HG02840 (cell line): ENCODE data around the gene AKAP9.
"Not testable (repeated sequence)": the region's sequence is repeated elsewhere in the genome, so short reads cannot be mapped to it uniquely, and the experiment has no call there.

Experiments
- ATAC-seq: cut with Tn5 transposase; IDR thresholded peaks from one replicate; pipeline ENCODE4 v1.9.1; 2021; ENCODE audit warnings: mild to moderate bottlenecking, moderate library complexity, moderate number of reproducible peaks; ENCODE audit not compliant: unreplicated experiment, low FRiP score

The AKAP9 gene

DNA sequence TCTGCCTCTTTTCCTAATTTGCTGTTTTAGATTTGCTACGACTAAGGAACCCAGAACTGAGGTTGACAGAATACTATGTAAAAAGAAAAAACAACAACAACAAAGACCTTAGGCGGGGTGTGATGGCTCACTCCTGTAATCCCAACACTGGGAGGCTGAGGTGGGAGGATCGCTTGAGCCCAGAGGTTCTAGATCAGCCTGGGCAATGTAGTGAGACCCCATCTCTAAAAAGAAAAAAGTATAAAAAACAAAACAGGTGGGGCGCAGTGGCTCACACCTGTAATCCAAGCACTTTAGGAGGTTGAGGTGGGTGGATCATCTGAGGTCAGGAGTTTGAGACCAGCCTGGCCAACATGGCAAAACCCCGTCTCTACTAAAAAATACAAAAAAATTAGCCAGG, 4.3 kb downstream of the AKAP9 start:
- not testable (repeated sequence) for ATAC-seq

DNA sequence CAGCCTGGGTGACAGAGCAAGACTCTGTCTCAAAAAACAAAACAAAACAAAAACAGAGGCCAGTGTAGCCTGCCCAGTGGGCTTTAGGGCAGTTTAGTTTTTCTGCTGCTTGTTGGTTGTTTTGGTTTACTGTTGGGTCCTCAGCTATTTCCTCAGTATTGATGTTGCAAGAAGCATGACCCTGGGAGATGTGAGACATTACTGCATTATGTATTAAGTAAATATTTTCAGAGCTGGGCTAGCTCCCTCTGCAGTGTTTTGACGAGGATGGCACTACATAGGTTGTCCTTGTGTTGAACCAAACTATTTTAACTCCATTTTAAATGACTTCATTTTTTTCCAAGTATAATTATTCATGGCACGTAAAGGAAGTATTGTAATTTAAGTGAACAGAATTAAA, 4.8 kb downstream of the AKAP9 start:
- ATAC-seq, result no peak

GRCh38 chr7:91946549-91946948, 5.9 kb downstream of the AKAP9 start:
- ATAC-seq, result no peak

DNA sequence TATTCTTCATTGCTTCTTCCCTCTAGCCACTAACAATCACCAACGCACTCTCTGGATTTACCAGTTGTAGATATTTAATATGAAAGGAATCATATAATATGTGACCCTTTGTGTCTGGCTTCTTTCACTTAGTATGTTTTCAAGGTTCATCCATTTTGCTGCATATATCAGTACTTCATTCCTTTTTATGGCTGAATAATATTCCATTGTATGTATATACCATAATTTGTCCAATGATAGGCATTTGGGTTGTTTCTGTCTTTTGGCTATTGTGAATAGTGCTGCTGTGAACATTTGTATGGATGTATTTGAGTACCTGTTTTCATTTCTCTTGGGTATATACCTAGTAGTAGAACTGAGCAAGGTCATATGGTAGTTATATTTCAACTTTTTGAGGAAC, 7.3 kb downstream of the AKAP9 start:
- ATAC-seq, result no peak

- no peak for ATAC-seq
These were observed 8.8 kb downstream of the AKAP9 start for GRCh38 chr7:91949221-91950009.

GRCh38 chr7:91953618-91954017, 13.0 kb downstream of the AKAP9 start:
- ATAC-seq, result no peak

- ATAC-seq, result not testable (repeated sequence)
These were observed 15.8 kb downstream of the AKAP9 start for GRCh38 chr7:91956464-91956863.

- no peak for ATAC-seq
These were observed 16.6 kb downstream of the AKAP9 start for GRCh38 chr7:91957232-91957631.

- no peak for ATAC-seq
These were observed 17.2 kb downstream of the AKAP9 start for GRCh38 chr7:91957823-91958222.

DNA sequence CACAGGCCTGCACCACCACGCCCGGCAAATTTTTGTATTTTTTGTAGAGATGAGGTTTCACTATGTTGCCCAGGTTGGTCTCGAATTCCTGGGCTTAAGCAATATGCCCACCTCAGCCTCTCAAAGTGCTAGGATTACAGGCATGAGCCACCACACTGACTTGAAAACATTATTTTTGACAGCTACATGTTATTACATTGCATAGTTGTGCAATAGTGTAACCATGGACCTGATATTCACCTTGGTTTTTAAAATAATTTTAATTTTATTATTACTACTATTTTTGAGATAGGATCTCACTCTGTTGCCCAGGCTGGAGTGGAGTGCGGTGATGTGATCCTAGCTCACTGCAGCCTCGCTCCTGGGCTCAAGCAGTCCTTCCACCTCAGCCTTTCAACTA, 18.4 kb downstream of the AKAP9 start:
- no peak for ATAC-seq

DNA sequence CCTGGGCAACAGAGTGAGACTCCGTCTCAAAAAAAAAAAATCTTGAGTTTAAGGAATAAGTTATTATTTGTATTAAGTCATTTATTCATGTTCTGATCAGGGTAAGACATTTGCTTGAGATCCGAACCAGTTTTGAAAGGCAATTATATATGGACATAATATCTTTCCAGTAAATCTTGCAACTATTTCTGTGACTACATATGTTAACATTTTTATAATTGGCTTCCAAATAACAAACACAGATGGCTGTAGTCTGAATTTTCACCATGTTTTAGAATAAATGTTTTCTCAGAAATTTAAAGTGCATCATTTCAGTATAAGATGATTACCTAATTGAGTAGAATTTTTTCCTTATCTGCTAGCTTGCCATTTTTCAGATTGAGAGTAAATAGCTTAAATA, 21.2 kb downstream of the AKAP9 start:
- ATAC-seq, result no peak

GRCh38 chr7:91962419-91962818, 21.8 kb downstream of the AKAP9 start:
- no peak for ATAC-seq

GRCh38 chr7:91967513-91967912, 26.9 kb downstream of the AKAP9 start:
- ATAC-seq, result not testable (repeated sequence)

GRCh38 chr7:91973639-91974038, 33.0 kb downstream of the AKAP9 start:
- ATAC-seq, result no peak

GRCh38 chr7:91974066-91974465, 33.4 kb downstream of the AKAP9 start:
- no peak for ATAC-seq

DNA sequence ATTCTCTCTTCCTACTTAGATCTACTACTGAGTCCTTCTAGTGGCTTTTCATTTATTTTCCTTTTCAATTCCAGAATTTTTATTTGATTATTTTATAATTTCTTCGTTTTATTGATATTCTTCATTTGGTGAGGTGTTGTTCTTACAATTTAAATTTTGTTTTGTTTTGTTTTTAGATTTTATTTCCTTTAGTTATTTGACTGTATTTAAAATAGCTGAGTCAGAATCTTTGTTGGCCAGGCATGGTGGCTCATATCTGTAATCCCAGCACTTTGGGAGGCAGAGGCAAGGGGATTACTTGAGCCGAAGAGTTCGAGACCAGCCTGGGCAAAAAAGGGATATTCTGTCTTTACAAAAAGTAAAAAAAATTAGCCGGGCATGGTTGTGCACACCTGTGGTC, 36.1 kb downstream of the AKAP9 start:
- no peak for ATAC-seq

DNA sequence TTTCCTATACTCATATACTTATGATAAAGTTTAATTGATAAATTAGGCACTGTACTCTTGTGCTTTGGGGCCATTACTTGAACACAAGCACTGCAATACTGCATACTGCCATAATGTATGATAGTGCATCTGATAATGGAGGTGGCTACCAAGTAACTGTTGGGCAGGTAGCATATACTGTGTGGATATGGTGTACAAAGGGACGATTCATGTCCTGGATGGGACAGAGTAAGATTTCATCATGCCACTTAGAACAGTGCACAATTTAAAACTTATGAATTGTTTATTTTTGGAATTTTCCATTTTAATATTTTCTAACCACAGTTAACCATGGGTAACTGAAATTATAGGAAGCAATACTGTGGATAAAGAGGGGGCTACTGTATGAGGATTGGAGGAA, 38.9 kb downstream of the AKAP9 start:
- ATAC-seq, result no peak

DNA sequence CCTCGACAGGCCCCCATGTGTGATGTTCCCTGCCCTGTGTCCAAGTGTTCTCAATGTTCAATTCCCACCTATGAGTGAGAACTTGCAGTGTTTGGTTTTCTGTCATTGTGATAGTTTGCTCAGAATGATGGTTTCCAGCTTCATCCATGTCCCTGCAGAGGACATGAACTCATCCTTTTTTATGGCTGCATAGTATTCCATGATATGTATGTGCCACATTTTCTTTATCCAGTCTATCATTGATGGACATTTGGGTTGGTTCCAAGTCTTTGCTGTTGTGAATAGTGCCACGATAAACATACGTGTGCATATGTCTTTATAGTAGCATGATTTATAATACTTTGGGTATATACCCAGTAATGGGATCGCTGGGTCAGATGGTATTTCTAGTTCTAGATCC, 41.7 kb downstream of the AKAP9 start:
- not testable (repeated sequence) for ATAC-seq

- no peak for ATAC-seq
These were observed 47.6 kb downstream of the AKAP9 start for GRCh38 chr7:91988213-91988612.

- no peak for ATAC-seq
These were observed 53.3 kb downstream of the AKAP9 start for GRCh38 chr7:91993976-91994375.

DNA sequence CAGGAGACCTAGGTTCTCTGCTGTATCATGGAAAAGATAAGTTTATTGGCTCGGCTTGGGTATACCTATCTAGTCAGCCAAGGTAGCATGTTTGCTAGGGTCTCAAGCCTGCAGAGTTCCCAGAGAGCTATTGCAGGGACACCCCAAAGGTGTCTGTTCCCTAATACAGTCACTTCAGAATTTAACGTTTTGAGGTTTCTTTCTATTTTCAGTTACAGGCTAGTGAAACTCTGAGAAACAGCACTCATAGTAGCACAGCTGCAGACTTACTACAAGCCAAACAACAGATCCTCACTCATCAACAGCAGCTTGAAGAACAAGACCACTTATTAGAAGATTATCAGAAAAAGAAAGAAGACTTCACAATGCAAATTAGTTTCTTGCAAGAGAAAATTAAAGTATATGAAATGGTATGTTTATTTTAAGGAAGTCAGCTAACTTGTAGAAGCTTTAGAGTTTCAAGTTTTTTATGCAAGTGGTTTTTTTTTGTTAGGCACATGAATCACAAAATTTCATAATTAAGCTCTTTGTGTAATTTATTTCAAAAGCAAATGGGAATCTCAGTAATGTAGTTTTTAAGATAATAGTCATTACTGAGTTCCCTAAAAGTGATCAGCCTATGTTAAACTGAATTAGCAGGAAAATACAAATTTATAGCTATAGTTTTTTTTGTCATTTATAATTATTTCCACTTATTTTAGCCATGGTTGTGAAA, 54.9 kb downstream of the AKAP9 start:
- ATAC-seq, result peak; percentile 90
